ENCODE results near the gene FREM2. TPM values are rescaled to one million over a fixed set of nuclear protein-coding genes. Genes with fewer than 3 reads are reported as not detected.

FREM2 gene
- total RNA-seq, 4 donors from 2014 or later: under 0.01 to 34.3 (median 2.5) TPM

DNA sequence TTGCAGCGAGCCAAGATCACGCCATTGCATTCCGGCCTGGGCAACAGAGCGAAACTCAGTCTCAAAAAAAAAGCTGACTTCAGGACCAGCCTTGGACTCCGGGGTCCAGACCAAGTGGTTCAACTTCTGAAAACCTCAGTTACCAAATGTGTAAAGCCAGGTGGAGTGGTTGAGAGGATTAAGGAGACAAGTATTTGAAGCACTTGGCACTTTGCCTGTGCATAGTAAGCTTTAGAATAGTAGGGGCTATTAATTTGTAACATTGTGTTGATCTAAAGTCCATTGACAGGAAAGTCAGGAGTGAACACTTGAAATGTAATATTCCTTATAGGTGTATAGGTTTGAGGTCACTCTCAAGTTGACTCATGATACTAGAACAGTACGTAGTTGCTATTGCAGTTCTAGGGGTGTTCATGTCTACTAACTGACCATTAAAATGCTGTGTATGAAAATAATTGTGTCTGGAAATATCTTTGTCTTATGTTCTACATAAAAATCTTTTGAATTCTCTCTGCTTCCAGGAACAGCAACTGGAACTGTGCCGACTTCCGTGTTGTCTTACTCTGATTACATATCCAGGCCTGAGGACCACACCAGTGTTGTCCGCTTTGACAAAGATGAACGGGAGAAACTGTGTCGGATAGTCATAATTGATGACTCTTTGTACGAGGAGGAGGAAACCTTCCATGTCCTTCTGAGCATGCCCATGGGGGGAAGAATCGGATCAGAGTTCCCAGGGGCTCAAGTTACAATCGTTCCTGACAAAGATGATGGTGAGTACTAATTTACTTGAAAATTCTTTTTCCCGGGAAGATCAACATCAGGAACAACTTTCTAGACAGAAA lies 97.4 kb downstream of the FREM2 start:
- DNase-seq: no peak
- Histone ChIP-seq H3K27me3 (no peaks in the 10 kb centered on the region), H3K9me3 (no peaks in the 10 kb centered on the region), H3K4me3 (no peak overlapping the region), H3K4me1 (no peaks in the 10 kb centered on the region), H3K36me3 (no peaks in the 10 kb centered on the region), H3K27ac (no peak overlapping the region)
- no peak for TF ChIP-seq POLR2A (IDR thresholded peaks at IDR 0.05)
- TF ChIP-seq, protein P1, sequence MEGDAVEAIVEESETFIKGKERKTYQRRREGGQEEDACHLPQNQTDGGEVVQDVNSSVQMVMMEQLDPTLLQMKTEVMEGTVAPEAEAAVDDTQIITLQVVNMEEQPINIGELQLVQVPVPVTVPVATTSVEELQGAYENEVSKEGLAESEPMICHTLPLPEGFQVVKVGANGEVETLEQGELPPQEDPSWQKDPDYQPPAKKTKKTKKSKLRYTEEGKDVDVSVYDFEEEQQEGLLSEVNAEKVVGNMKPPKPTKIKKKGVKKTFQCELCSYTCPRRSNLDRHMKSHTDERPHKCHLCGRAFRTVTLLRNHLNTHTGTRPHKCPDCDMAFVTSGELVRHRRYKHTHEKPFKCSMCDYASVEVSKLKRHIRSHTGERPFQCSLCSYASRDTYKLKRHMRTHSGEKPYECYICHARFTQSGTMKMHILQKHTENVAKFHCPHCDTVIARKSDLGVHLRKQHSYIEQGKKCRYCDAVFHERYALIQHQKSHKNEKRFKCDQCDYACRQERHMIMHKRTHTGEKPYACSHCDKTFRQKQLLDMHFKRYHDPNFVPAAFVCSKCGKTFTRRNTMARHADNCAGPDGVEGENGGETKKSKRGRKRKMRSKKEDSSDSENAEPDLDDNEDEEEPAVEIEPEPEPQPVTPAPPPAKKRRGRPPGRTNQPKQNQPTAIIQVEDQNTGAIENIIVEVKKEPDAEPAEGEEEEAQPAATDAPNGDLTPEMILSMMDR (IDR thresholded peaks at IDR 0.05): no peak
- intact Hi-C loops (cut with DNase I; ENCODE audit: low total_unique reads): no loop called here

DNA sequence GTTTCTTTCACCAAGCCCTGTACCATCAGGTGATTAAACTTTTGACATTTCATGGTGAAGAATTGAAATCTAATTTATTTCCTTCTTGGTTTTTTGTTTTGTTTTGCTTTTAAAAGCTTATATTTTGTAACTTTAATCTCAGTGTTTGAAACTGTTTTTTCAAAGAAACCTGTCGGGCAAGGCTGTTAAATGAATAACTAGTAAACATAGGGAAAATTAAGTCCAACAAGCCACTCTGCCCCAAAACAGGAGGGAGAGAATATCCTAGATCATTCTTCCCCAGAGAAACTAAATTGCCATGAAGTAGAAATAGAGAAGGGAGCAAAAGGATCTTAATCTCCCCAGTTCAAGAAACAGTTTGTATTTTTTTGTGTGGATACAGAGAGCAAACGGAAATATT lies 98.2 kb downstream of the FREM2 start:
- Histone ChIP-seq H3K9me3 (no peaks in the 10 kb centered on the region), H3K4me3 (no peak overlapping the region), H3K36me3 (no peaks in the 10 kb centered on the region), H3K27ac (no peak overlapping the region), H3K27me3 (no peaks in the 10 kb centered on the region), H3K4me1 (no peaks in the 10 kb centered on the region)
- TF ChIP-seq, protein P1 (IDR thresholded peaks at IDR 0.05): no peak
- TF ChIP-seq POLR2A (IDR thresholded peaks at IDR 0.05): no peak
- intact Hi-C loops (cut with DNase I; ENCODE audit: low total_unique reads): no loop called here
- DNase-seq: no peak

DNA sequence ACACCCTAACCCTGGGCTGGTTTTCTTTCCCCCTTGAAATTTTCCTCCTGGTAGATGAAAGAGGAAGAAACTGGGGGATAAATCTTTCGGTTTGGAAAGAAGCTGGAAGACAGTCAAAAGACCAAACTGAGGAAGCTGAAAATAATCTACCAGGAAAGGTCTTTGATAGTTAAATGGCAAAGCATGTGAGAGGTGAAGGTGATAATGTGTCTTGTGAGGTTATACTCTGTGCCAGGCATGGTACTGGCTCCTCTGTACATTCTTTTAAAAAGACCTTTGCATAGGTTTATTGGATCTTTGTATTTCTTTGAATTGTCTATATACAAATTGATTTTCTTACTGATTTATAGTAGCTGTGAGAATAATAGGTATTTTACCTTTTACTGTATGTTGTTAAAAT lies 98.6 kb downstream of the FREM2 start:
- Histone ChIP-seq H3K9me3 (no peaks in the 10 kb centered on the region), H3K27me3 (no peaks in the 10 kb centered on the region), H3K36me3 (no peaks in the 10 kb centered on the region), H3K4me3 (no peak overlapping the region), H3K4me1 (no peaks in the 10 kb centered on the region), H3K27ac (no peak overlapping the region)
- intact Hi-C loops (cut with DNase I; ENCODE audit: low total_unique reads): no loop called here
- no peak for DNase-seq
- TF ChIP-seq POLR2A (IDR thresholded peaks at IDR 0.05): no peak
- TF ChIP-seq, protein P1 (IDR thresholded peaks at IDR 0.05): no peak

DNA sequence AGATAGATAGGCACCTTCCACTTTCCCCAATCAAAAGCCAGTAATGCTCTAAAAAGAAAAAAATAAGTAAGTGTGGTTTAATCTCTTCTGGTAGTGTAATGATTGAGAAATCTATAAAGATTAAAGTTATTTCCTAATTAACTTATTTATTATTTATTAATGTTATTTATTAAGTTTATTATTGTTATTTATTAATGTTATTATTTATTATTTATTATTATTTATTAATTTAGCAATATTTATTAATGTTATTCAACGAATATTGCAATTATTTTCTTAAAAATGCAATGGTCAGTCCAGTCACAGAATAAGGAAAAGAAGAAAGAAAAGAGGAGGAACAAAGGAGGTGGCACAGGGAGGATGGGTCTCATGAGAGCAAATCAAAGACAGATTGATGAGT lies 100.7 kb downstream of the FREM2 start:
- Histone ChIP-seq H3K27me3 (no peaks in the 10 kb centered on the region), H3K27ac (no peak overlapping the region), H3K36me3 (no peaks in the 10 kb centered on the region), H3K4me3 (no peak overlapping the region), H3K4me1 (no peaks in the 10 kb centered on the region), H3K9me3 (no peaks in the 10 kb centered on the region)
- intact Hi-C loops (cut with DNase I; ENCODE audit: low total_unique reads): no loop called here
- TF ChIP-seq, protein P1 (IDR thresholded peaks at IDR 0.05): no peak
- no peak for TF ChIP-seq POLR2A (IDR thresholded peaks at IDR 0.05)
- DNase-seq: no peak

DNA sequence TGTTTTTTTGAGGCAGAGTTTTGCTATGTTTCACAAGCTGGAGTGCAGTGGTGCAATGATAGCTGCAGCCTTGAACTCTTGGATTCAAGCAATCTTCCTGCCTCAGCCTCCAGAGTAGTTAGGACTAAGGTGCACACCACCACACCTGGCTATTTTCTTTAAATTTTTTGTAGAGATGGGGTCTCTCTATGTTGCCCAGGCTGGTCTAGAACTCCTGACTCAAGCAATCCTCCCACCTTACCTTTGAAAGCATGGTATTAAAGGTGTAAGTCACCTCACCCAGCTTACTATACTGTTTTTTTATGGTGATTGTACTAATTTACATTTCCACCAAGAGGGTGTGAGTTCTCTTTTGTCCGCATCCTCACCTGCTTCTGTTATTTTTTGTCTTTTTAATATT lies 110.0 kb downstream of the FREM2 start:
- Histone ChIP-seq H3K27me3 (no peaks in the 10 kb centered on the region), H3K9me3 (no peaks in the 10 kb centered on the region), H3K36me3 (no peaks in the 10 kb centered on the region), H3K27ac (no peak overlapping the region), H3K4me1 (no peaks in the 10 kb centered on the region), H3K4me3 (no peak overlapping the region)
- intact Hi-C loops (cut with DNase I; ENCODE audit: low total_unique reads): no loop called here
- no peak for DNase-seq
- no peak for TF ChIP-seq POLR2A (IDR thresholded peaks at IDR 0.05)
